AG10803 (cell line): ENCODE results near the gene KLRC4.

Experiments used
- DNase-seq: peaks from one replicate; pipeline ENCODE4 v3.0.0; 2010; ENCODE audit warnings: low read depth
- H3K4me3 ChIP-seq: 2 replicates; pipeline ENCODE4 v1.5.1; 2011; ENCODE audit warnings: mild to moderate bottlenecking, low read length, control low read depth
- CTCF ChIP-seq: conservative IDR thresholded peaks from 2 replicates; pipeline ENCODE4 v1.5.1; 2011; ENCODE audit warnings: mild to moderate bottlenecking, low read length, control low read depth, inconsistent platforms

The KLRC4 gene

GRCh38 chr12:10361622-10362021, 47.9 kb downstream of the KLRC4 start:
- no peak for TF ChIP-seq CTCF
- no peak overlapping the region for H3K4me3 ChIP-seq
- DNase-seq, result peak; percentile 29

- no peak for DNase-seq
- H3K4me3 ChIP-seq, result no peak overlapping the region
- no peak for TF ChIP-seq CTCF
These were observed 48.5 kb downstream of the KLRC4 start for GRCh38 chr12:10361084-10361483.

GRCh38 chr12:10358969-10359368, 50.6 kb downstream of the KLRC4 start:
- no peak for DNase-seq
- no peak for TF ChIP-seq CTCF
- no peak overlapping the region for H3K4me3 ChIP-seq

- no peak for DNase-seq
- H3K4me3 ChIP-seq, result no peak overlapping the region
- no peak for TF ChIP-seq CTCF
These were observed 51.4 kb downstream of the KLRC4 start for GRCh38 chr12:10358131-10358530.
